ENCODE measurements around the gene PPFIBP2.

Gene PPFIBP2

GRCh38 chr11:7605186-7605943, 91.6 kb downstream of the PPFIBP2 start:
- DNase-seq: no peak

- DNase-seq: no peak
Measured at GRCh38 chr11:7606496-7606895, 92.7 kb downstream of the PPFIBP2 start.

- DNase-seq: no peak
Measured at GRCh38 chr11:7609015-7609414, 95.2 kb downstream of the PPFIBP2 start.

GRCh38 chr11:7609521-7609920, 95.7 kb downstream of the PPFIBP2 start:
- DNase-seq: no peak

- DNase-seq: no peak
Measured at GRCh38 chr11:7610393-7610792, 96.6 kb downstream of the PPFIBP2 start.

- no peak for DNase-seq
Measured at GRCh38 chr11:7611411-7611810, 97.6 kb downstream of the PPFIBP2 start.

- DNase-seq: no peak
Measured at GRCh38 chr11:7612056-7612660, 98.4 kb downstream of the PPFIBP2 start.

- peak; percentile 56 for DNase-seq
Measured at GRCh38 chr11:7612661-7613393, 99.0 kb downstream of the PPFIBP2 start.

GRCh38 chr11:7613394-7613720, 99.6 kb downstream of the PPFIBP2 start:
- no peak for DNase-seq

GRCh38 chr11:7614656-7615055, 100.9 kb downstream of the PPFIBP2 start:
- no peak for DNase-seq

GRCh38 chr11:7617032-7617431, 103.2 kb downstream of the PPFIBP2 start:
- no peak for DNase-seq

- DNase-seq: no peak
Measured at GRCh38 chr11:7619322-7619721, 105.5 kb downstream of the PPFIBP2 start.

GRCh38 chr11:7621090-7621489, 107.3 kb downstream of the PPFIBP2 start:
- DNase-seq: no peak

- no peak for DNase-seq
Measured at GRCh38 chr11:7621554-7621953, 107.8 kb downstream of the PPFIBP2 start.

GRCh38 chr11:7622721-7623120, 108.9 kb downstream of the PPFIBP2 start:
- DNase-seq: no peak

- no peak for DNase-seq
Measured at GRCh38 chr11:7628660-7629059, 114.9 kb downstream of the PPFIBP2 start.

- DNase-seq: no peak
Measured at GRCh38 chr11:7630002-7630401, 116.2 kb downstream of the PPFIBP2 start.

- DNase-seq: no peak
Measured at GRCh38 chr11:7632211-7632610, 118.4 kb downstream of the PPFIBP2 start.

- no peak for DNase-seq
Measured at GRCh38 chr11:7635137-7635536, 121.3 kb downstream of the PPFIBP2 start.

- no peak for DNase-seq
Measured at GRCh38 chr11:7635708-7636107, 121.9 kb downstream of the PPFIBP2 start.

GRCh38 chr11:7636350-7636749, 122.6 kb downstream of the PPFIBP2 start:
- no peak for DNase-seq

GRCh38 chr11:7637447-7638157, 123.8 kb downstream of the PPFIBP2 start:
- DNase-seq: no peak

All from eye (tissue), 1 donor.